Measurements from ENCODE around the gene CCDC183. TPM values are rescaled to one million over a fixed set of nuclear protein-coding genes. Genes with fewer than 3 reads are reported as not detected.

CCDC183 gene
- total and polyA plus RNA-seq, 8 donors, result 2.4 to 10.7 (median 3.1) TPM

GRCh38 chr9:136774416-136775045, 21.6 kb upstream of the CCDC183 start:
- no peaks in the 10 kb centered on the region for H3K36me3 ChIP-seq
- H3K27ac ChIP-seq, result no peak overlapping the region
- no peaks in the 10 kb centered on the region for H3K9me3 ChIP-seq
- FAIRE-seq, result no peak
- DNase-seq, result peak in 1 of 6 donors; percentile 20
- no peak overlapping the region for H3K4me3 ChIP-seq
- TF ChIP-seq CTCF (IDR thresholded peaks at IDR 0.05), result no peak
- ATAC-seq, result no peak
- H3K4me1 ChIP-seq, result no peaks in the 10 kb centered on the region
- intact Hi-C loops (cut with DNase I), result loop anchor here in 1 of 3 donors (5.0 kb wide), 1 partner anchor 258 kb away; the partner anchor contains the start of gene FUT7
- 86 to 90% methylated on average over 12 of the region's 12 CpGs for WGBS, 2 donors
- H3K27me3 ChIP-seq, result no peaks in the 10 kb centered on the region

- DNase-seq (peak in 1 of 6 donors; percentile 39), FAIRE-seq (no peak), ATAC-seq (no peak)
- TF ChIP-seq CTCF (IDR thresholded peaks at IDR 0.05), result no peak
- no peaks in the 10 kb centered on the region for H3K27me3 ChIP-seq
- H3K36me3 ChIP-seq, result no peaks in the 10 kb centered on the region
- H3K4me1 ChIP-seq, result no peaks in the 10 kb centered on the region
- intact Hi-C loops (cut with DNase I), result no loop called here
- no peak overlapping the region for H3K27ac ChIP-seq
- H3K4me3 ChIP-seq, result no peak overlapping the region
- H3K9me3 ChIP-seq, result no peaks in the 10 kb centered on the region
- 79 to 91% methylated on average over 6 of the region's 6 CpGs for WGBS, 2 donors
Measured at GRCh38 chr9:136775191-136775590, 20.9 kb upstream of the CCDC183 start.

GRCh38 chr9:136776947-136777346, 19.2 kb upstream of the CCDC183 start:
- Histone ChIP-seq H3K36me3 (no peaks in the 10 kb centered on the region), H3K9me3 (no peaks in the 10 kb centered on the region), H3K4me3 (no peak overlapping the region), H3K4me1 (no peaks in the 10 kb centered on the region), H3K27me3 (no peaks in the 10 kb centered on the region), H3K27ac (no peak overlapping the region)
- DNase-seq (no peak), FAIRE-seq (no peak), ATAC-seq (no peak)
- TF ChIP-seq CTCF (IDR thresholded peaks at IDR 0.05), result no peak
- intact Hi-C loops (cut with DNase I), result no loop called here
- WGBS, 2 donors, result 78 to 83% methylated on average over 7 of the region's 7 CpGs

- no peak for TF ChIP-seq CTCF (IDR thresholded peaks at IDR 0.05)
- Histone ChIP-seq H3K4me1 (no peaks in the 10 kb centered on the region), H3K27ac (no peak overlapping the region), H3K36me3 (no peaks in the 10 kb centered on the region), H3K27me3 (no peaks in the 10 kb centered on the region), H3K9me3 (no peaks in the 10 kb centered on the region), H3K4me3 (no peak overlapping the region)
- FAIRE-seq (no peak), DNase-seq (no peak), ATAC-seq (no peak)
- intact Hi-C loops (cut with DNase I), result no loop called here
- WGBS, 2 donors, result 54 to 56% methylated on average over 14 of the region's 14 CpGs
Measured at GRCh38 chr9:136777359-136777758, 18.8 kb upstream of the CCDC183 start.

GRCh38 chr9:136779808-136780207, 16.3 kb upstream of the CCDC183 start:
- Histone ChIP-seq H3K9me3 (no peaks in the 10 kb centered on the region), H3K4me3 (no peak overlapping the region), H3K27me3 (no peaks in the 10 kb centered on the region), H3K27ac (no peak overlapping the region), H3K4me1 (no peaks in the 10 kb centered on the region), H3K36me3 (no peaks in the 10 kb centered on the region)
- DNase-seq (no peak), ATAC-seq (no peak), FAIRE-seq (no peak)
- WGBS, 2 donors, result 78 to 79% methylated on average over 5 of the region's 5 CpGs
- no peak for TF ChIP-seq CTCF (IDR thresholded peaks at IDR 0.05)
- intact Hi-C loops (cut with DNase I), result no loop called here

Data from pancreas (tissue), 10 donors.